Measurements from ENCODE around the gene SSBP2. TPM values are rescaled to one million over a fixed set of nuclear protein-coding genes. Genes with fewer than 3 reads are reported as not detected.

The SSBP2 gene
- total RNA-seq, 2 donors from 2014 or later, result 39.6 to 43.9 TPM

- Mint-ChIP-seq H3K27ac (no peak overlapping the region), H3K4me1 (peaks cover under 1% of the 10 kb centered on the region), H3K4me3 (no peak overlapping the region), H3K27me3 (no peaks in the 10 kb centered on the region), H3K36me3 (ENCODE audit: low read depth) (no peaks in the 10 kb centered on the region)
- H3K9me3 ChIP-seq (ENCODE audit: control insufficient read depth, low read length, poor library complexity, severe bottlenecking), result no peaks in the 10 kb centered on the region
- ATAC-seq, result no peak
- DNase-seq, result no peak
Measured at GRCh38 chr5:81579262-81579924, 171.5 kb downstream of the SSBP2 start.

- DNase-seq (no peak), ATAC-seq (no peak)
Measured at GRCh38 chr5:81577091-81577490, 173.8 kb downstream of the SSBP2 start.

GRCh38 chr5:81575924-81576323 lies 175.0 kb downstream of the SSBP2 start:
- DNase-seq, result no peak
- no peaks in the 10 kb centered on the region for H3K9me3 ChIP-seq (ENCODE audit: control insufficient read depth, low read length, poor library complexity, severe bottlenecking)
- H3K27ac Mint-ChIP-seq, result no peak overlapping the region
- H3K4me1 Mint-ChIP-seq, result peaks cover 7% of the 10 kb centered on the region
- ATAC-seq, result no peak
- H3K27me3 Mint-ChIP-seq, result no peaks in the 10 kb centered on the region
- H3K4me3 Mint-ChIP-seq, result no peak overlapping the region
- H3K36me3 Mint-ChIP-seq (ENCODE audit: low read depth), result no peaks in the 10 kb centered on the region

More at GRCh38 chr5:81577091-81577490, 173.8 kb downstream of the SSBP2 start:
- Mint-ChIP-seq H3K36me3 (ENCODE audit: low read depth) (no peaks in the 10 kb centered on the region), H3K27me3 (no peaks in the 10 kb centered on the region), H3K4me1 (peaks cover 5% of the 10 kb centered on the region), H3K27ac (peak overlapping the region; percentile 16), H3K4me3 (no peak overlapping the region)
- H3K9me3 ChIP-seq (ENCODE audit: control insufficient read depth, low read length, poor library complexity, severe bottlenecking), result no peaks in the 10 kb centered on the region

GRCh38 chr5:81572201-81572600 lies 178.7 kb downstream of the SSBP2 start:
- no peak for ATAC-seq
- Mint-ChIP-seq H3K4me3 (no peak overlapping the region), H3K27ac (no peak overlapping the region), H3K4me1 (peaks cover 7% of the 10 kb centered on the region), H3K36me3 (ENCODE audit: low read depth) (peaks cover 5% of the 10 kb centered on the region), H3K27me3 (no peaks in the 10 kb centered on the region)
- no peak for DNase-seq
- H3K9me3 ChIP-seq (ENCODE audit: control insufficient read depth, low read length, poor library complexity, severe bottlenecking), result no peaks in the 10 kb centered on the region

GRCh38 chr5:81558188-81558587 lies 192.7 kb downstream of the SSBP2 start:
- H3K36me3 Mint-ChIP-seq (ENCODE audit: low read depth), result peaks cover 3% of the 10 kb centered on the region
- H3K9me3 ChIP-seq (ENCODE audit: control insufficient read depth, low read length, poor library complexity, severe bottlenecking), result no peaks in the 10 kb centered on the region
- peaks cover 15% of the 10 kb centered on the region for H3K4me1 Mint-ChIP-seq
- no peak overlapping the region for H3K4me3 Mint-ChIP-seq
- no peak for ATAC-seq
- no peaks in the 10 kb centered on the region for H3K27me3 Mint-ChIP-seq
- H3K27ac Mint-ChIP-seq, result no peak overlapping the region
- no peak for DNase-seq

- DNase-seq, result no peak
- Mint-ChIP-seq H3K4me1 (peaks cover 15% of the 10 kb centered on the region), H3K36me3 (ENCODE audit: low read depth) (peaks cover 3% of the 10 kb centered on the region), H3K27ac (no peak overlapping the region), H3K27me3 (no peaks in the 10 kb centered on the region), H3K4me3 (no peak overlapping the region)
- H3K9me3 ChIP-seq (ENCODE audit: control insufficient read depth, low read length, poor library complexity, severe bottlenecking), result no peaks in the 10 kb centered on the region
- no peak for ATAC-seq
Measured at GRCh38 chr5:81556809-81557208, 194.1 kb downstream of the SSBP2 start.

GRCh38 chr5:81555865-81556264 lies 195.0 kb downstream of the SSBP2 start:
- Mint-ChIP-seq H3K4me1 (peaks cover 15% of the 10 kb centered on the region), H3K27ac (no peak overlapping the region), H3K4me3 (no peak overlapping the region), H3K27me3 (no peaks in the 10 kb centered on the region), H3K36me3 (ENCODE audit: low read depth) (peaks cover 3% of the 10 kb centered on the region)
- ATAC-seq (no peak), DNase-seq (no peak)
- H3K9me3 ChIP-seq (ENCODE audit: control insufficient read depth, low read length, poor library complexity, severe bottlenecking), result no peaks in the 10 kb centered on the region

GRCh38 chr5:81554647-81555046 lies 196.2 kb downstream of the SSBP2 start:
- no peaks in the 10 kb centered on the region for H3K9me3 ChIP-seq (ENCODE audit: control insufficient read depth, low read length, poor library complexity, severe bottlenecking)
- H3K27me3 Mint-ChIP-seq, result no peaks in the 10 kb centered on the region
- DNase-seq, result no peak
- no peak for ATAC-seq
- H3K27ac Mint-ChIP-seq, result no peak overlapping the region
- H3K4me3 Mint-ChIP-seq, result no peak overlapping the region
- H3K4me1 Mint-ChIP-seq, result peaks cover 15% of the 10 kb centered on the region
- peaks cover 3% of the 10 kb centered on the region for H3K36me3 Mint-ChIP-seq (ENCODE audit: low read depth)

- Mint-ChIP-seq H3K27ac (no peak overlapping the region), H3K4me1 (peaks cover 15% of the 10 kb centered on the region), H3K27me3 (no peaks in the 10 kb centered on the region), H3K36me3 (ENCODE audit: low read depth) (peaks cover 3% of the 10 kb centered on the region), H3K4me3 (no peak overlapping the region)
- no peaks in the 10 kb centered on the region for H3K9me3 ChIP-seq (ENCODE audit: control insufficient read depth, low read length, poor library complexity, severe bottlenecking)
- no peak for DNase-seq
- no peak for ATAC-seq
Measured at GRCh38 chr5:81553567-81554212, 197.2 kb downstream of the SSBP2 start.

GRCh38 chr5:81552852-81553566 lies 197.9 kb downstream of the SSBP2 start:
- Mint-ChIP-seq H3K27me3 (no peaks in the 10 kb centered on the region), H3K36me3 (ENCODE audit: low read depth) (peaks cover 3% of the 10 kb centered on the region), H3K27ac (no peak overlapping the region), H3K4me3 (no peak overlapping the region), H3K4me1 (peaks cover 12% of the 10 kb centered on the region)
- H3K9me3 ChIP-seq (ENCODE audit: control insufficient read depth, low read length, poor library complexity, severe bottlenecking), result no peaks in the 10 kb centered on the region
- no peak for ATAC-seq
- DNase-seq, result no peak

- Mint-ChIP-seq H3K27me3 (no peaks in the 10 kb centered on the region), H3K4me1 (peaks cover 4% of the 10 kb centered on the region), H3K36me3 (ENCODE audit: low read depth) (no peaks in the 10 kb centered on the region), H3K4me3 (no peak overlapping the region), H3K27ac (no peak overlapping the region)
- no peak for DNase-seq
- ATAC-seq, result no peak
- H3K9me3 ChIP-seq (ENCODE audit: control insufficient read depth, low read length, poor library complexity, severe bottlenecking), result no peaks in the 10 kb centered on the region
Measured at GRCh38 chr5:81549123-81549522, 201.8 kb downstream of the SSBP2 start.

- H3K4me1 Mint-ChIP-seq, result no peaks in the 10 kb centered on the region
- H3K27ac Mint-ChIP-seq, result no peak overlapping the region
- DNase-seq (no peak), ATAC-seq (no peak)
- no peaks in the 10 kb centered on the region for H3K36me3 Mint-ChIP-seq (ENCODE audit: low read depth)
- H3K4me3 Mint-ChIP-seq, result no peak overlapping the region
- no peaks in the 10 kb centered on the region for H3K27me3 Mint-ChIP-seq
- H3K9me3 ChIP-seq (ENCODE audit: control insufficient read depth, low read length, poor library complexity, severe bottlenecking), result no peaks in the 10 kb centered on the region
Measured at GRCh38 chr5:81547001-81547400, 203.9 kb downstream of the SSBP2 start.

- no peak overlapping the region for H3K27ac Mint-ChIP-seq
- H3K4me3 Mint-ChIP-seq, result no peak overlapping the region
Measured at GRCh38 chr5:81545911-81546310, 205.0 kb downstream of the SSBP2 start.

More at GRCh38 chr5:81545911-81546310, 205.0 kb downstream of the SSBP2 start:
- H3K27me3 Mint-ChIP-seq, result no peaks in the 10 kb centered on the region
- DNase-seq (no peak), ATAC-seq (no peak)
- H3K9me3 ChIP-seq (ENCODE audit: control insufficient read depth, low read length, poor library complexity, severe bottlenecking), result no peaks in the 10 kb centered on the region
- no peaks in the 10 kb centered on the region for H3K36me3 Mint-ChIP-seq (ENCODE audit: low read depth)
- H3K4me1 Mint-ChIP-seq, result peaks cover 2% of the 10 kb centered on the region
